Suppressor macrophage (primary cell): ENCODE data around the gene SQSTM1.

Source experiments
- DNase-seq, 4 experiments: peaks; one replicate each; pipeline ENCODE4 v3.0.0-alpha.2; 2020 to 2022

SQSTM1 gene

DNA sequence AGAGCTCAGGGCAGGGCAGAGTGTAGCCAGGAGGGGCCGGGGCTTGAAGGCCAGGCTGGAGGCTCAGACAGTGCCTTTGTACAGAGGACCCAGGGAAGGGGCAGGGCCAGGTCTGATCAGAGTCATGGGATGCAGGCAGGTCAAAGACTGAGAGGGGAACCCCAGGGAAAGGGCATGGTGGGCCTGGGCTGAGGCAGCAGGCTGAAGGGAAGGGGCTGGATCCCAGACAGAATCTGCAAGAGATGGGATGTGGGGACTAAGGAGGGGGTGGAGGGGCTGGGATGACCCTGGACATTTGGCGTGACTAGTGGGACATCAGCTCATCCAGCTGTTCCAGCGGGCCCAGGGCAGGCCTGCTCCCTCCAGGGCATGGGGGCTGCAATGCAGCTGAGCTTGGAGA lies 53.4 kb downstream of the SQSTM1 start:
- DNase-seq: no peak

DNA sequence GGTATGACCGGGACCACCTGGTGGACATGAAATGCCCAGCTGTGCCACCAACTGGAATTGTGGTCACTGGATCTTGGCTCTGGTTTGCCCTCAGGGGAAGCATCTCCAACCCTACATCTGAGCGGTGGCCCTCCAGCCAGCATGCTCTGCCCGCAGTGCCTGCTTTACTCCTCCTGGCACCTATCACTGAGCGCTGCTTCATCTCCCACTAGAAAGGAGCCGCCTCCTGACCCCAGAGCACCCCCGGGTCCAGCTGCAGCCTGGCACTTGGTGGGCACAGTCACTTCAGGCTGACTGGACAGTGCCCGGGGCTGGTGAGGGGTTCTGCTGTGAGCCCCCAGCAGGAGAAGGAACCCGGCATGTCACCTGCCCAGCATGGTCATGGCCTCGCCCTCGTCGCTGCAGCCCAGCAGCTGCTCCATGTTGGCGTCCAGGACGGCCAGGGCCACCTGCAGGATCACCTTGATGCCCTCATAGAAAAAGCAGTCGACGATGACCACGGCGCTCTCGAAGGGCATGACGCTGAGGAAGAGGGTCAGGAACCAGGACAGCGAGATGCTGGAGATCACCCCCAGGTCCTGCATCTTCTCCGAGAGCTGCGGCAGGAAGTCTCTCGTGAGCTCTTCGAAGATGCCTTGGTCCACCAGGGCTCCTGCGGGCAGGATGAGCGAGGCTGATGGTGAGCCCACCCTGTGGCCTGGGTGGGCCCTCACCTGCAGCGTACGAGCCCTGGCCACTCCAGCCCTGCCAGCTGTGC lies 54.0 kb downstream of the SQSTM1 start:
- no peak for DNase-seq

DNA sequence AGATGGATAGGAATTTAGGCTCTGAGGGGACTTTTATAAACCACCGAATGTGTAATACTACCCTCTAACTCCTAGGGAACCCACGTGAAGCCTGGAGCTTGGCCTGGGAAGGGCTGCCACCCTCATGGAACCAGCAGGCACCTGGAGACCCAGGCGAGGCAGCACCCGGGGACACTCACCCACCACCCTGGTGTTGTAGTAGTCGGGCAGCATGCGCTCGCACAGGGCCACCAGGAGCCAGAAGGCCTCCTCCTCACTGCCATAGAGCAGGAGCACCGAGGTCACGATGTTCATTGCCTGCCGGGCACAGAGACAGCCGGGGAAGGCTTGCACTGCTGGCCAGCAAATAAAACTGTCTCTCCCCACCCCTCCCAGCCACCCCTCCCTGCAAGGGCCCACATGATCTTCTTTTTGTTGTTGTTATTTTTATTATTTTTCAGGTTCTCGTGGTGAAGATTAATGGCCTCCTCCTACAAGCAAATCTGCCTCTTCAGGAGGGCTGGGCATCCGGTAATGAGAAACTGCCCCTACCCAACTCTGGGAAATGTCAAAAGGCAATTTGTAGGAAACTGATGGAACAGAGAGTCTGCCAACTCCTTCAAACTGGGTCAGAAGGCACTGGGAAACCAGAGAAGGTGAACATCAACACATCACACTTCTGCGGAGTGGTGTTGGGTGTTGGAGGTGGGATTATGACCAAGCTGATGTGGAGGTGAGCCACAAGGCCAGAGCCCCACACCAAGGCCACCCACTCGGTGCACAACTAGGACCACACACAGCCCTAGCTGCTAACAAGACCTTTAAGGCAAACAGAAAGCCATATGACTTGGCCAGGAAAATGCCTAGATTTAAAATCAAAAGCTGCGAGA lies 55.3 kb downstream of the SQSTM1 start:
- DNase-seq: no peak

DNA sequence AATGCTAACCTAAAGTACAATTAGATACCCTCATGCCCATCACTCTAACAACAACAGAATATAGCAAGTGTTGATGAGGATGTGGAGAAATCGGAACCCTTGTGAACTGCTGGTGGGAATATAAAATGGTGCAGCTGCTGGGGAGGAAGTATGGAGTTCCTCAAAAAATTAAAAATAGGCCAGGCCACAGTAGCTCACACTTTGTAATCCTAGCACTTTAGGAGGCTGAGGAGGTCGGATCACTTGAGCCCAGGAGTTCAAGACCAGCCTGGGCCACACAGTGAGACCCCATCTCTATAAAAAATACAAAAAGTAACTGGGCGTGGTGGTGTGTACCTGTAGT lies 55.9 kb downstream of the SQSTM1 start:
- peak; percentile 39 to 77 (median 58) for DNase-seq

DNA sequence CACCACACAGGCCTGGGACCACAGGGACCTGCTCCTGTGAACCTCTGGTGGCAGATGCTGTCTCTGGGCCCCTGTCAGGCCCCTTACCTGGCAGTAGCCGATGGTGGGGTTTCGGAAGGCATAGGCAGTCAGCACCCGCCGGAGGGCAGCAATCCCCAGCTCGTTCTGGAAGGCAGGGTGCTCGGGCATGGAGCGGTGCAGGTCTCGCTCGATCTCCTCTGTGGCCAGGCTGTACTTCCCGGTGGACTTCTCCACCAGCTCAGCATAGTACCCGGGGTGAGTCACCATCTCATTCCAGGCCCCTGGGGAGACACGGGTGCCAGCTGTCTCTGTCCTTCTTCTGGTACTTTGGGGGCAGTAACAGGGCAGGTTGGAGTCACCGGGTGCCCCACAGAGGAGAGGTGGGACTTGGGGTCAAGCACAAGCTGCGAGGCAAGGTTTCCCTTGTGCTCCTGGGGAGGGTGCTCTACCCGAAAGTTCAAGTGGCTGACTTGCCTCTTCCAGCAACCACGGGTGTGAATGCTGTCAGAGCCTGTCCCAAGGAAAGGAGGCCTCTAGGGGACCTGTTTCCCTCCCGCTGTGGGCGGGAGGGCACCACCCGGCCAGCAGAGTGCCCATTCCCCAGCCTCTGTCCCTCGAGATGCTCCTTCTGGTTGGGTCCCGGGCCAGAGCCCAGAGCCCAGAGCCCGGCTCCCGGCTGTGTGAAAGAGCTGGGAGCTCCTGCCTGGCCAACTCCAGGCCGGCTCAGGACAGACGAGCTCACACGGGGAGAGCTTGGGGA lies 57.7 kb downstream of the SQSTM1 start:
- no peak for DNase-seq

DNA sequence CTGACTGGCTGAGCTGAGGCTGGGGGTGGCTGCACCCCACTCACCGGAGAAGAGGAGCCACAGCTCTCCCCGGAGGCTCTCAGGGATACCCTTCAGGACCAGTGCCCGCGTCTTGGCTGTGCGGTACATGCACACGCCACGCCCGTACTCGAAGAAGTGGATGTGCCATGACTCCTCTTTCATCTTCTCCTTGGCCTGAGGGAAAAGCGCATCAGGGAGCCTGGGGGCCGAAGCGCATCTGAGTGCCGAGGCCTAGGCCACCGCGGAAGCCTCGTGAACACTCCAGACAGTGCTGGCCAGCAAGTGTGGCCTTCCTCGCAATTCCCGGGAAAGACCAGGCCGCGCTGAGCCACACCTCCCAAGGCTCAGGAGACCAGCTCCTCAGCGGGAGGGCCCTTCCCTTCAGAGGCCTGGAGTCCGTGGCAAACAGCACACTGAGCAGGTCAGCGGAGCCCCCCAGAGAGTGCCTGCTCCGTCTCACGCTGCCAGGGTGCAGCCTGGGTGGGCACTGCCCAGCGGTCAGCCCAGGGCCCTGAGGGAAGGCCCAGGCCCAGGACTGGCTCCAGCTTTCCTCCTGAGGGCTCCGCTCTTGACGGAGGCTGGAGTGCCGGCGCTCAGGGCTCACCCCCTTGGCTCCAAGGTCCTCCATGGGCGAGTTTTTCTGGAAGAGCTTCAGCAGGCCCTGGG lies 58.4 kb downstream of the SQSTM1 start:
- no peak for DNase-seq

DNA sequence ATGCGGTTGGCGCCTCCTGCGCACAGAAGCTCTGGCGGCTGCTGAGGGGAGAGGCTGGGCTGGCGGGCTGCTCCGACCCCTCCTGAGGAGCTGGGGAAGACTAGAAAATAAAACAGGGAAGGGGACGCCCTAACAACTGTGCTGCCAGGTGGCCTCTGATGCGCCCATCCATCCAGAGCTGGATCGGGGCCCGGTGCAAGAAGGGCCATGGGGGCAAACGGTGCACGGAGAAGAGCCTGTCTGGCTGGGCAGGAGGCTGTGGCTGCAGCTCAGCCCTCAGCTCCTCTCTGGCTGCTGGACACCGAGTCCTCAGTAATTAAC lies 58.9 kb downstream of the SQSTM1 start:
- DNase-seq: no peak

DNA sequence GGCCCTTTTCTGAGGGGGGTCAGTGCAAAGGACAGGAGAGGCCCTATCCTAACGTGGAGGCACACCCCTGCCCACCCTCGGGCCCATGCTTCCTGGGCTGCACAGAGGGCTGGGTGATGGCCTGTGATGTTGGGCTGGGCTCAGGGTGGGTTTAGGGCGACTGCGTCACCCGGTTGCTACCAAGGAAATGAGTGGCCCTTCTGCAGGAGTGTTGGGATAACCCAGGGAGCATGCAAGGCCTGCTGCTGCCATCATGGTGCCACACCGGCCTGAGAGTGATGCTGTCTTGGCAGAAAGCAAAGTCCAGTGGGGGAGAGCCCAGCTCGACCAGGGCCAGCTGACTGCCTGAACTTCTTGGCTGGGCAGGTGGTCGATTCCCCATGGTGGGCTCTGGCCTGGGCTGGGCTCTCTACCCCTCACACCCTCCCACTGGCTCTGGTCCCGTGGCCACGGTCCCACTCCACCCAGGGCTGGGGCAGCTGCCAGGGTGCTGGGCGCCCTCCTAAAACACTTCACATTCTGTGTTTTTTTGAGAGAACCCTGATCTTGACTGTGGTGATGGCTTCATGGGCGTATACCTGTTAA lies 59.5 kb downstream of the SQSTM1 start:
- no peak for DNase-seq

DNA sequence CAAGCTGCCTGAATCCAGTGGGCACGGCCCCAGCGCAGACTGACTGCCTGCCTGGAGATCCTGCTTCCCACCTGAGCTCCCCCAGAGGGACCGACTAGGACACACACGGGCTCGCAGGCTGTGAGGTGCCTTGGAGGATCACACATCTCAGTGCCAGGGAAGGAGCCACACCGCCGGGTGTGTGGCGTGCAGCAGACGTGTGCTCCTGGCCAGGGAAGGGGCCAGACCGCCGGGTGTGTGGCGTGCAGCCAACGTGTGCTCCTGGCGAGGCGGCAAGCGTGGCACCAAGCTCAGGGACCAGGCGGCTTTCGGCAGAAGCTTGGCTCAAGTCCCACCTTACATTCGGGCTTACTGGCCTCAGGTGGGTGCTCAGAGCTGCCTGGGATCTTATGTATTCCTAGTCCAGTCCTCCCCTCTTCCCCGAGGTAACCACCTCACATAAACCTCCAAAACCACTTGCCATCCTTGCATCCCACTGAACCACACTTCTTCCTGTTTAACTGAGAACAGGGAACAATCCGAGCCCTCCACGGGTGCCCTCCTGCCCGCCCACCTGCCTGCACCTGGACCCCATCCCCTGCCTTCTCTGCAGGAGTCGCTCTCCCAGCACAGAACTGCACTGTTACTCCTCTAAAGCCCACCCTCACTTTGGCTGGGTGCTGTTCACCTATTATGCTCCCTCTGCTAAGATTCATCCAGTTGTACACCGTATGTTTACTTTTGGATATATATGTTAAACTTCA lies 60.3 kb downstream of the SQSTM1 start:
- no peak for DNase-seq

DNA sequence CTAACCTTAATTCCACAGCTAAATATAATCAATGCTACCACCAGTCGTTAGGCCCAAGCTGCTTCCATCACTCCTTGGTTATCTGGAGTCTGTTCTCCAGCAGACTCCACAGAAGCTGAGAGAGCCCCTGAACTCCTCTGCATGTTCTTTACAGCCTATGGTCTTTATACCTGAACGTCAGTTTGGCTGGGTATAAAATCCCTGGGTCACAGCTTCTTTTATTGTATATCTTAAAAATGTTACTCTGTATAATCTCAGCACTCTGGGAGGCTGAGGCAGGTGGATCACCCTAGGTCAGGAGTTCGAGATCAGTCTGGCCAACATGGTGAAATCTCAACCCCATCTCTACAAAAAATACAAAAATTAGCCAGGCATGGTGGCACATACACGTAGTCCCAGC lies 61.6 kb downstream of the SQSTM1 start:
- no peak for DNase-seq

DNA sequence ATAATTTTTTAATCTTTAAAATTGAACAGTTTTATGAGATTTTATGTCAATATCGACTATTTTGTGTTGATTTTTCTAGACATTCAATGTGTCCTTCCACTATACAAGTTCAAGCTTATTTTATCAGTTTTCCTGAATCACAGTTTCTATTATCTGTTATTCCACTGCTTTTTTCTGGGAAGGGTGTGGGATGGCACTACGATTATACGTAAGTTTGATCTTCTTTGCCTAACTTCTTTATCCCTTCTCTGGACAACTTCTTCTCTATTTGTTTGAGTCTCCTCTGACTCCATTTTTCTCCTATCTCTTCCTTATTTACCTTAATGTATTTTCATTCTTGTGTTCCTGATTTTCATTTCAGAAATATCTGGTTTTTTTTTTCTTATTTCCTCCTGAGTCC lies 62.5 kb downstream of the SQSTM1 start:
- no peak for DNase-seq

DNA sequence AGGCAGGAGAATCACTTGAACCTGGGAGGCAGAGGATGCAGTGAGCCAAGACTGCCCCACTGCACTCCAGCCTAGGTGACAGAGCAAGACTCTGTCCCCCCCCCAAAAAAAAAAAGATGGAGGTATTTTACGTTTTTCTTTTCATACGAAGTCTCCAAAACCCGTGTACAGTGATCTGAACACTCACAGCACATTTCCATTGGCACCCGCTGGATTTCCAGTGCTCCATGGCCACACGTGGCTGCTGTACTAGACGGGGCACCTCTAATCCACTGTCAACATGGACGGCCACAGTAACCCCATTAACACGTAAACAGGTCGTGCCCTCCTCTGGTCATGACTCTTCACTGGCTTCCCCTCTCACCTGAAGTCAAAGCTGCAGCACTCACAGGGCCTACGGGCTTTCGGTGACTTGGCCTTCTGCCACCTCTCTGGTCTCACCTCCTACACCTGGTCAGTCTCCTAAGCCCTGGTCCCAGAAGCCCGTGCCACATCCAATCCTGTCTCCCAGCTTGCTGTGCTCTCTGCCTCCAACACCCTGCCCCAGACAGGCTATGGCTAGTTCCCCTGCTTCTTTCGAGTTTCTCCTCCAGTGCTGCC lies 64.9 kb downstream of the SQSTM1 start:
- no peak for DNase-seq

DNA sequence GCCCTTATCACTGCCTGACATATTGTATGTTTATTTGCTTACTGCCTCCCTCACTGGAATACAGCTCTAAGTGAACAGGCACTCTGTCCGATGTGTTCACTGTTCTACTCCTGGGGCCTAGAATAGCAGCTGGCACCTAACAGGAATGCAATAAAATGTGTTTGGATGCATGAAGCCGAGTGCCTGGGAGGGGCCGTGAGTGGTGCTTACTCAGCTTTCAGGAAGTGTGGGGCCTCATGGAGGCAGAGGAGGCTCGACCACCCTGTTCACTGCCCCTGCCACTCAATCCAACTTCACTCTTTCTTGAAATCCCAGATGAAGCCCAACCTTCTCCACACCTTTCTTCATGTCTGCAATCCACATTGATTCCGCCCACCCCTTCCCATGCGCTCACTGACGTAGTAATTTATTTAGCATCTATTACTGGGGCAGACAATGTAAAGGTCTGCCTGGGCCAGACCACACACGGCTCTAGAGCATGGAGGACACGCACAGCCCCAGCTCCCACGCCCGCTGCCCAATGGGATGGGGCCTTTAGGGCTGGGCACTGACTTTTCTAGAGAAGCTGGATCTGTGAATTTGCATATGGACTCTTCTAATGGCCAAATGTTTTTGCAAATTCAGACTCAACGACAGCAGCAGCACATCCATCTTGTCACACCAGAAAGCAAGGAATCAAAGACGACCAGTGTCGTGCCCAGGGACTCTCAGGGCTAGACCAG lies 65.6 kb downstream of the SQSTM1 start:
- DNase-seq: no peak

DNA sequence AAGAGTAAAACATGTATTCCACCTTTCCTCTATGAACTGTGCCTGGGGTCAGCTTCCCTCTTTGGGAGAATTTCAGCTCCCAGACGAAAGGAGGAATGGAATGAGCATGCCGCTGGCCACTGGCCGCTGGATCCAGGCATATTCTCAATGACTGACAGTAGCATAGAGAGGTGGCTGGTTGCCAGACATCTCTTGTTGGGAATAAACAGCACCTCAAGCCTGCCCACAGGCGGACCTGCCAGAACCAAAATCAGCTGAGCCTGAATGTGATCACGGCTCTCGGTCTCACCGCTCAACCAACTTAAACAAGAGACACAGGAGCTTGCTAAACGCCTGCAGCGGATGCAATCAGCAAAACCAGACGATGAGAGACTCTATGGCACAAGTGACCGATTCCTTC lies 66.4 kb downstream of the SQSTM1 start:
- no peak for DNase-seq
